Renal pelvis (tissue), 4 donors: ENCODE measurements around the gene EXOC4. TPM values are rescaled to one million over a fixed set of nuclear protein-coding genes. Genes with fewer than 3 reads are reported as not detected.

Source experiments
- DNase-seq: peaks from one replicate; pipeline ENCODE4 v3.0.0-alpha.2; 2013
- polyA plus RNA-seq, 3 donors: library from polyadenylated mRNA; unstranded; fragments of 120-200 nt; gene quantifications; one replicate each; pipeline ENCODE4 v1.2.1, GENCODE V29; 2013; ENCODE audit not compliant: insufficient read length in 3 of 3

The EXOC4 gene
- polyA plus RNA-seq, 3 donors: 66.8 to 69.1 (median 67.4) TPM

DNA sequence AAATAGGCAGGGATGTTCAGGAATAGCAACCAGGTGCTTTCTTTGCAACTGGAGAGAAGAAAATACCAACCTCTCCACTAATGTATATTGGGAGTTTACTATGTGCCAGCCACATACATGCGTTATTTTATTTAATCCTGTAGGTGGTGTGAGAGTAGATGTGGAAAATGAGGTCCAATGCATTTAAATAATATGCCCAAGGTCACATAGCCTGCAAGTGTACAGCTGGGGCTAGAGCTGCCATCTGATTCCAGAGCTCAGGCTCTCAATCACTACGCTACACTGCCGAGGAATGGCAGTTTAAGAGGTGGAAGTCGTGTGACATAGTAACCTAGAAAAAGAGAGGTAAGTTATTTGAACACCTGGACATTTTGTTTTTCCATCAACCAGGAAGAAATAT is 277.0 kb downstream of the EXOC4 start:
- DNase-seq: no peak

DNA sequence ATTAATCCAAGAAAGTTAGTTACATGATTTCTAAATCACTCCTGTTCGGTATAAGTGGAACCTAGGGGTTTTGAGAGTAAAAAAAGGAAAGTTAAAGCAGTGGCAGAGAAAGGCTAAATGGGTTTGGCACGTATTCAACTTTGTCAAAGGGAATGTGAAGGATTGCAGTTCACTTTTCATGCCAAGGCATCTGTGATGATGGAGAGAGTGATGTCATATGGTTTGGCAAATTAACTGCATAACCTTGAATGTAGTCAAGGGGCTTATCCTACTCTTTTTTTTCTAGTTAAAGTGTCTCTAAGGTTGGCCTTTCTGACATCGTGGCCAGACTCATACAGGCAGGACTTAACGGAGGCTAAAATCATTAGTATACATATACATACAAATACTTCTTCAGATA is 277.8 kb downstream of the EXOC4 start:
- DNase-seq: no peak

DNA sequence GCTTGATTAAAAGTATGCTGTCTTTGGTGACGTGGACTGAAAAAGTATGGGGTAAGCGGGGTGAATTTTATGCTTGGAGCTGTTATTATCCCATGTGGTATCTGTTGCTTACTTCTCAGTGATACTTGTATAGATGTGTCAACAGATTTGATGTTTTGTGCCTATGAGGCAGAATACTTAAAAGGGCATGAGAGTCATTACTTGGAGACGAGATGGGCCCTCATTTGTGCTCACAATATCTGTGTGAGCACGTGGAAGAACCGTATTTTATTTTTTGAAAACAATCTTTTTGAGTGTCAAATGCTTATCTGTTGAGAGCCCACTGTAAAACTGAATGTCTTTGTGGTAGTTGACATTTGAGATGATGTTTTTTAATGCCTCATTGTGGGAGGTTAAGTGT is 281.9 kb downstream of the EXOC4 start:
- no peak for DNase-seq

DNA sequence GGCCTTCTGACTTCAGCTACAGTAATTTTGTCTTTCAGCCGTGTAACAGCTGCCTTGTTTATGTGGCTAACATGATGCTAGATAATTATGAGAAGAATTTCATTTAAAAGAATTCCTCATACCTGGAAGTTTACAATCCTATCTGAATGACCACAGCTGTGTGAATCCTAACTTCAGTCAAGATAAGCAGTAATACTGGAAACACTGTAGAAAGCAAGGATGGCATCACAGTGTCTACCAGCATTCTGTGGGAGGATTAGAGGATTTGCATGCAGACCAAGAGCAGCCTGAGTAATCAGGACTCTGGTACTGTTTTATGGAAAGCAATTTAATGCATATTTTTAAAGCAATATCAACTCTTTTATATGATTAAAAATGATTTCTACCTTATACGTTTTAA is 282.4 kb downstream of the EXOC4 start:
- DNase-seq: no peak

DNA sequence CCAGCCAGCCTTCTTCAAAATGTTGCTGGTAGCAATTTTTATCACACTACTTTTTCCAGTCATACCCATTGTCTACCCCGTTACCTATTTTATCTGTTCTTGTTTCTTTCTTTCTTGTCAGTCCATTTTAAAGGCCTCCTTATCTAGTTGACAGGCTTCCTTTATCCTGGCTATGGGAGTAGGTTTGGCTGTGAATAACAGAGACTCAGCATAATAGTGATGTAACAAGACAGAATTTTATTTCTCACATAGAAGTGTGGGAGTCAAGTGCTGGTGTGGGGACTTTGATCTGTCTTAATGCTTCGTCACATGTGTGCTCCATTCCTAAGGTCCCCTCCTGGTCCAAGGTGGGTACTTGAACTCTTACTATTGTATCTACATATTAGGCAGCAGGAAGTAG is 283.6 kb downstream of the EXOC4 start:
- no peak for DNase-seq

DNA sequence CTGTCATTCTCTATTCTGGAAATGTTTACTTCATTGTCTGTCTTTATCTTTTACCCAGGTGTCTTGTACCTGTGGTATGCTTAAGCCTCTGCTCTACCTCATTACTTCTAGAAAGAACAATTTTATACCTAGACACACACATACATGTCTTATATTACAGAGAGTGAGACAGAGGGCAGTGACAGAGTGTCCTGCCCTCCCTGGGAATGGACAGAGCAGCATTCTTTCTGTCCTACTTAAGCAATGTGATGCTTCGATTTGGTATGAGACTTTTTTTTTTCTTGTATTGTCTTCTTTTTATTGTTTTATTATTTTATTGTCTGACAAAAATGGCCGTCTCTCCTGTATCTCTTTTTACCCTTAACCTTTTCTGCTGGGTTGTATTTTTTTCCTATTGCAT is 286.1 kb downstream of the EXOC4 start:
- no peak for DNase-seq

DNA sequence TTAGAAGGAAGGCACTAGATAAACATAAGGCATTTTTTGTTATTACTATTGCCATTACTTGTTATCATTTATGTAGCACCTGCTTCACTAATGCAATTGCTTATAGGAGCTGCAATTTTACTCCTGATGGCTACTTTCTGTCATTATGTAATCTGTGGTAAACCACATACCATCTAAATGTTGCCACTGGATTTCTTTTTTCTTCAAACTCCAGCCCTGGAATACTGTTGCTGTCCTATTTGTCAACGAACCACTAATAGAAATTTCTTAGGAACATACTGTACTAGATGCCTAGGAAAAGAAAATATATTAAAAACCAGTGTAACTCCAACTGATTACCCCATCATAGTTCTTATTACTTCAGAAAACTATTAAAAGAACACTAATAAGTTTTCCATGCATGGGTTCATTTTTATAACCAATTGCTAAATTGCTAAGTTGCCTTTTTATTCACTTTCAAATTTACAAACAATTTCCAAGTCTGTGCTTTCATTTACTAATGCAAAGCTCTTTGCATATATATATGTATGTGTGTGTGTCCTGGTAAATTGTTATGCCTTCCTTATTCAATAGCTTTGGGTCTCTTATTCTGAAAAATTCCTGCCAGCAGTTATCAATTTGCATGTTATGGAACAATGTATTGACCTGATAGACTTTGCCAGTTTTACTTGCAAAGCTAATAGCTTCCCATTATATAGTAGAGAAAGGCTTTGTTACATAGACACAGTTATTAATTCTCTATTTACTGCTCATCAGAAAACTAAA is 287.4 kb downstream of the EXOC4 start:
- no peak for DNase-seq

DNA sequence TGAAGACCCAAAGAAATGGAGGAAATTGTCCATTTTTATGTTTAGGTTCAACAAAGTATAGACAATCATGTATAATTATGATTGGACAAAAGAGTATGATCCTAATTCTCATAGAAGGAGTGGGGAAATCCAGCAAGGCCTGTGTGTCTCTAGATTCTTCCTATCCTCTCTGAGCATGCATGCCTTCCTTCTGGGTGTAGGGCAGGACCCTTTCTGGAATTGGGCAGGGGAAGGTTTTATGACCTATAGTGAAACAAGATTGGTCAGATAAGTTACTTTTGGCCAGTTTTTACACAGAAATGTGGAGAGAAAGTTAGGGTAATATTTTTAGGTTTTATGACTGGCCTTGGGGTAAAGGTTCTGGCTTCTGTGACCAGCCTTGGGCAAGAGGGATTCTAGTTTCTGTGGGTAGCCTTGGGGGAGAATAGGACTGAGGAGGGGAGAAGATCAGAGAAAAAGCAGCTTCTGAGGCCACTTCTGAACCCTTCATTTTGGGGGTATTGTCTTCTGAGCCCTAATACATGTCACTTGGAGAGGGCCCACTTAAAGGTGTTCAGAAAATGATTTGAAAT is 289.4 kb downstream of the EXOC4 start:
- DNase-seq: no peak

DNA sequence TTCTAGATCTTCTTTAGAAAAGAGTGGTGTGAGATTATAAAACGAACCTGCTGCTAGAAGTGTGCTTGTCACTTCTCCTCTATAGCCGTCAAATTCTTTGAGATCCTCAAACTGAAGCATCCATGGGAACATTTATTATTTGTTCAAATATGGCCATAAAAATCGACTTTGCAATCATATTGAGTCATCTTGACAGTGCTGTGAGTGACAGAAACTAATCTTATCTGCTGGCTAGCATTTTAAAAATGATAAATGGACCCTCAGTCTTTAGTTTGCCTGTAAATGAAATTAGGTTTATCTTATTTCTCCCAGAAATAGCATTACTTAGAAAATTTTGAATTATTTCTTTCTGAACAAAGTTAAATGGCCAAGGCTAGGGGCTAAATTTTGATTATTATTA is 290.8 kb downstream of the EXOC4 start:
- no peak for DNase-seq

DNA sequence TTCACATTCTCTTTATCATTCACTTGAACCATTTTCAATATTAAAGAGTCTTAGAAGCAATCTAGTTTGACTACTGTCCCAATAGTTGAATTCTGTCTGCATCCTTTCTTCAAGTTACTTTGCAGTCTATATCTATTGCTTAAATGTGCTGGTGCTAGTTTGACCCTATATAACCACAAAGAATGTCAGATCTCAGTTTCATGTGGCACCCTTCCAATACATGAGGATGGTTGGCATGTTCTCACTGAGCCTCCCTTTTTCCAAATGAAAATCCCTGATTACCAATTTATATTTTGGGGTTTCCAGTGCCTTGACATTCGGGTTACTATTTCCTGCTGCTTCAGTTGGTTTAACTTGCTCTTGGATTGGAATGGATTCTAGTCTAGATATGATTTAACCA is 292.7 kb downstream of the EXOC4 start:
- DNase-seq: no peak

DNA sequence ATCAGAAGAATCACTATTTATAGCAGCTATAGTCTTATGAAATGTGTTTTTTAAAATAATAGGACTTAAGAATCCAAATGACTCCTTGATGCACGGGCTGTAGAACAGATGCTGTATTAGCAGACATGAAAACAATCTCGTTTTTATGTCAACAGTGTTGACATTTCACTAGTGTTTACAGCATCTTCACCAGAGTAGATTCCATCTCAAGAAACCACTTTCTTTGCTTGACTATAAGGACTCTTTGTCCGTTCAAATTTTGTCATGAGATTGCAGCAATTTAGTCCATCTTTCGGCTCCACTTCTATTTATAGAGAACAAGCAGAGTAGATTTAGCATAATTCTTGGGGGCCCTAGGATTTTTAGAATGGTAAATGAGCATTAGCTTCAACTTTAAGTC is 295.1 kb downstream of the EXOC4 start:
- DNase-seq: no peak

DNA sequence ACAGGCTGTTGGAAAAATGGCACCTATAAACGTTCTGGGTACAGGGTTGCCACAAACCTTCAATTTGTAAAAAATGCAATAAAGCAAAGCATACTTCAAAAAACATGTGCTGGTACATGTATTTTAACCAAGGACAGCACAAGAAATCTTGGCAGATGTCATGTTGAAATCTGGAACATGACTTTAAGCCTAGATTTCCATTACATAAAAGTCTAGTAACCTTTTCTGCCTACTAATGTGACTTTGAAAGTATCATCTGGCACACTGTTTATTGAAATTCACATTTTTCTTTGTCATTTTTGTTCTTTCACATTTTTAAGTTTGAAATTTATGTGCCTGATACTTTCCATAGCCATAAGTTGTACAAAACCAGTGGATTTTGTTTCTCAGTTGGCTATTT is 296.8 kb downstream of the EXOC4 start:
- DNase-seq: no peak

DNA sequence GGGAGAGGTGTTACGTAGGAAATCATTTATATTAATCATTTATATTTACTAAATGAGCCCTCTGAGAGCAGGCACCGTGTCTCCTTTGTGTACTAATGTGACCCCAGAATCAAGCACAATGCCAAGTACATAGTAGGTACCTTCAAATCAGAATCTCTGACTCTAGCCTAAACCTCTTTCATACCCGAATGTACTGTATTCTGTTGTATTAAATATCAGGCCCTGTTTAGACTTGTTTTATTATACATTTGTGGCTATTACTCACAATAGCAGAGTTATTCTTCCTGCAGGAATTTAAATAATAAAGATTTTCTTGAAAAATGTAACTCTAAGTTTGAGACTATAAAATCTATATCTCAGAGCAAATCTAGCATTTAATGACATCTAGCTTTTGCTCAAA is 297.3 kb downstream of the EXOC4 start:
- no peak for DNase-seq

DNA sequence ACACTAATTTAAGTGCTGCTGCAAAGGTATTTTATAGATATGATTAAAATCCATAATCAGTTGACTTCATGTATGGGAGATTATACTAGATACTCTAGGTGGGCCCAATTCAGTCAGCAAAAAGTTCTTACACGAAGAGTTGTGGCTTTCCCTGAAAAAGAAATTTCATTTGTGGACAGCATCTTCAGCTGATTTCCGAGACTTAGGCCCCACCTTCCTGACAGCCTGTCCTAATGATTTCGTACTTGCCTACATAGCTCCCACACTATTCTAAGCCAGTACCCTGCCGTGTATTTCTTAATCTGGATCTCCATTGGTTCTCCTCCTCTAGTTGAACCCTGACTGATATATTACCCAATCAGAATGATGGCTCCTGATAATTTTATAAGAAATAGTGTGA is 297.9 kb downstream of the EXOC4 start:
- DNase-seq: no peak

DNA sequence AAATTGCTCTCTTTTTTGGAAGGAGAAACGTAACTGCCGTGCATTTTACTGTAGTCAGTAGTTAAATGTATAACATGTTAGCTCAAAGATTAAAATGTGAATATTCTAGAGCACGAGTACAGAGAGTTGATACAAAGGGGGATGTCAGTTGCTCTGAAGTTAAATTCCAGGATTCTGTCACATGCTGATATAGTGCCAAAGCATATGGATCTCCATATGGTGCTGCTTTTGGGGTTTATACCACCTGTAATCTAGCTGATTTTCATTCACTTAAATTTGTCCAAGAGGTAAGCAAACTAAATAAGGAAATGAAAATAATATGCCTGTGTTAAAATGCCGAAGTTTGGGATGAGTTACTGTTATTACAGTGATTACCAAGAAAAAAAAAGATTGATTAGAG is 298.6 kb downstream of the EXOC4 start:
- DNase-seq: no peak

DNA sequence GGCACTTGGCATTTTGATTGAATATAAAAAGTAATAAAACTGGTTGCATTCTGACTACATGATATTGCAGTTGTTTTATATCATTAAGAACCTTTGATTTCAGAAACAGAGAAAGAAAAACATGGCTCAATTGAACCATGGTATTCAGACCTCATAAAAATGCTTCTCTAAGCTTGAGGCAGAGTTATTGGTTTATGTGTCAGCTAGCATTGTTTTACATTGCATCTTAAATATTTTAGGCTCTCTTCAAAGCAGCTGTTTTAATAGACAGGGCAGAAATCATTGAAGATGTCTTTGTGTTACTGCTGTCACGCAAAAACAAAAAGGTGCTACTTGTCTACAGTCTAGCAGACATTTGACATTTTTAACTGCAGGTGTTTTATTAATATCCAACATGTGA is 299.2 kb downstream of the EXOC4 start:
- DNase-seq: no peak

DNA sequence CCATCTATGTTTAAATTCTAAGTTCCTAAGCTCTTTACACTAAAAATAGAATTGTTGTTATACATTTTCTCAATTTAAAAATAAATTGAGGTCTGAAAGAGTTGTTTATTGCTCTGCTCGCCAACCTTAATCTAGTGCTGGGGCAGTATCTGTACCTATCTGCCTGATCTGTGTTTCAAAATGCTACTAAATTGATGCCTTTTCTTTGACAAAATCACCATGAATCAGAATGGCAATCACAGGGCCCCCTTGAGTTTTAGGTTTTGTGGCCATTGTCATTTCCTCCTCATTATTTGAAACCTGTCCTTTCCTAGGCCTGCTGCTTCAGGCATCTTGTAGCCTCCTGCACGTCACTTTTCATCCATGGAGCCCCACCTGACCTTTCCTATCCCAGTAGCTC is 301.5 kb downstream of the EXOC4 start:
- no peak for DNase-seq

DNA sequence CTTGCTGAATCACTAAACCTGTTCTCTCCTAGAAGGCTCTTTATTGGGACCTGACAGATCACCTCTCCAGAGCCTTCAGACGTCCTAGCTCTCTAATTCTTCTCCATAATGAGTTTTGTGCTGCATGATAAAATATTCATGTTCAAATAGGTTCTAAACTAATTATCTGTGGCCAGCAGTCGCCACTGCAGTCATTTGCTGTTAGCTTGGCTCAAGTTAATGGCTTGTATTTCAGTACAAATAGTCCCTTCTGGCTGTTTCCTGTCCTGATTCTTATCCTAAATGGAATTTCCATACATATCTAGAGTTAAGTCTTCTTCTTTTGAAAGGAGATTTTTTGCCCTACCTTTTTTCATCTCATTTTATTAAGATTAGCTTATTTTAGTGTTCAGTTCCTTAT is 303.2 kb downstream of the EXOC4 start:
- no peak for DNase-seq

DNA sequence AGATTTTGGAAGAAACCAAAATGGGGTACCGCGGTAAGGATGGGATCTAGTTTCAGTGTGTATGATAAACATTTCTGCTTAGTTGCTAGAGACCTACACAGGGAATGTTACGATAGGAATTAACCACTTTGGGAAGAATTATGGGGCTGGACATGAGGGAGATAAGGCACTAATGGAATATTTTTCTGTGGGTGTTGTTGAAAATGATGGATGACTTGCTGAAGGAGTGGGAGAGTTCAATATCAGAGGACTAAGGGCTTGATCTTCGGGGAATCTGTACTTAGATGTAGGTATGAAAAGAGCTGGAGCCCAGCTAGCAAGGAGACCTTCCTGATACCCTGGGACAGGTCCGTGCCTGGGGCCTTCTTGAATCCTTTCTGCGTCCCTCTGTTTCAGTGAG is 303.7 kb downstream of the EXOC4 start:
- DNase-seq: no peak

DNA sequence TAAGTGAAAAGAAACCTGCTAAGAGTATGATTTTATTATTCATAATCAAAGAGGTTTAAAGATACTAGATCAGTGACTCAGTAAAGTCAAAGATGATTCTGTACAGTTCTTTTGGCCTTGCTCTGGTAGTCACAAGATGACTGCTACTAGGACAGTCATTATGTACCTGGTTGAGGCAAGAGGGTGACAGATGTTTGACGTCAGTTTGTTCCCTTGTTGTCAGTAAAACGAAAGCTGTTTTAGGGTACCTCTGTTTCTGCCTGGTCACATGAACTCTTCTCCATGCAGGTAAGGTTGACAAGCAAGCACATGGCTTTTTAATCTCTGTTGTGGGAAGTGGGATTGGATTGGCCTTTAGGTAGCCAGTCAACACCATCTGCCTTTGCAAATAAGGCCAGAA is 308.0 kb downstream of the EXOC4 start:
- no peak for DNase-seq

DNA sequence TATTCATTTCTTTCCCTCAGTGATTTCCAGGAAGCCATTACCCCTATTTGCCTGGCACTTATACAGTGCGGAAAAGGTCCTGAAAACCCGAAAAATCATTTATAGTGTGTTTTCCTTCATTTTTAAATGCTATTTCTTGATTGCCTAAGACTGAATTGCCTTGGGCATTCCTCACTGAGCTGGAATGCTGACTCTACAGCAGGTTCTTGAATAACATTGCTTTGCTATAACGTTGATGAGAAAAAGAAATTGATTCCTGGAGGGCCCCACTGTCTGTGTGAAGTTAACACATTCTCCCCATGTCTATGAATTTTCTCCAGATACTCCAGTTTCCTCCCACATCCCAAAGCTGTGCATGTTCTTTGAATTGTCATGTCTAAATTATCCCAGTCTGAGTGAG is 308.5 kb downstream of the EXOC4 start:
- no peak for DNase-seq

DNA sequence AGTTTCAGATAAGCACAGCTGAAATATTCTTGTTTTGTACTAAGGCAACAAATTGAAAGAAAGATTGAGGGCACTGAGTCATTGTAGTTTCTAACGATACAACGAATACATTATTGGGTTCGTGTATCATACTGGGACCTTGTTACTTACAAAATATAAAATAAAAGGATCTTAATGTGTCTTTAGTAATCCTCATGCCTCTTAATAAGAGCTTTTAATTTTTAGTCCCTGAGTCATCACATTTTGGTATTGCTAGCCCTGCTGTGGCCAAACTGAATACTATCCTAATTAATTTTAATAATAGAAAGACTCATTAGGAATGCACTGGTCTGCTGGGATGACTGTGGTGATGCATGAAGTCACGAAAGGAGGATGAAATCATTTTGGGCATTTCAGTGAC is 309.7 kb downstream of the EXOC4 start:
- DNase-seq: no peak

DNA sequence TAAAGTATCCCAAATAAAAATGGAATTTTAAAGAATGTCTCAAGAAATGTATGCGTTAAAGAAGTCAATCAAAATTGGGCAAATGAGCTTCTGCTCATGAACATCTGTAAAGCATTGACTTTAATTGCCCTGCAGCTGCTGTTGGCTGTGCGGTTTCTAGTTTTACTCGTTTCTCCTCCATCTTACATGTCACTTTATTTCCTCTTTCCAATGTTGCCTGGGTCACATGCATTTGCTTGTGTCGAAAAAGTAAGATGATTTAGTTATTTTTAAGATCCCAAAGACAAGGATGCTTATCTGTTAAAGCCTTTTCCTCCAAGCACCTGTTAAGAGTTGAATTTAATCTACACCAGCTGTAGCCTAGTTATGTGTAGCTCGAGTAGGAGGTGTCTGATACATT is 310.4 kb downstream of the EXOC4 start:
- DNase-seq: no peak

DNA sequence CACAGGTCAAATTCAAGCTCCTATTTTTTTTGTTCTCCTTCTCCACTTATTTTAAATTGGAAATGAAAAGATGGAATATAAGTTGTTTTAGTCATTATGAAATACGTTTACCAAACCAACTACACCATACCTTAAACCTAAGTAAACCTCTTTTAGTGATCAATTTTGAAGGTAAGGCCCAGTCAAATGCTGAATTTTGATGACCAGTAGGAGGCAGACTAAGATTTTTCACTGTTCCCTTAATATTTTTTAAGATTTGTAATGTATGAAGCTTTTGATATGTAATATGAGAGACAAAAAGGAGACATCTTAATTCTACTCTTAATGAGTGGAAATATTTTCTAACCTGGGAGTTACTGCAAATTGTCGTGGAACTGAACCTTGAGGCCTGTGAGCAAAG is 311.6 kb downstream of the EXOC4 start:
- DNase-seq: no peak
